DMS53 (cell line): ENCODE results near the gene TRIM56.
"Not testable (repeated sequence)": the region's sequence is repeated elsewhere in the genome, so short reads cannot be mapped to it uniquely, and the experiment has no call there.

Experiments
- DNase-seq: peaks from one replicate; lab custom pipeline; 2025; lab: John Stamatoyannopoulos, UW

TRIM56 gene

DNA sequence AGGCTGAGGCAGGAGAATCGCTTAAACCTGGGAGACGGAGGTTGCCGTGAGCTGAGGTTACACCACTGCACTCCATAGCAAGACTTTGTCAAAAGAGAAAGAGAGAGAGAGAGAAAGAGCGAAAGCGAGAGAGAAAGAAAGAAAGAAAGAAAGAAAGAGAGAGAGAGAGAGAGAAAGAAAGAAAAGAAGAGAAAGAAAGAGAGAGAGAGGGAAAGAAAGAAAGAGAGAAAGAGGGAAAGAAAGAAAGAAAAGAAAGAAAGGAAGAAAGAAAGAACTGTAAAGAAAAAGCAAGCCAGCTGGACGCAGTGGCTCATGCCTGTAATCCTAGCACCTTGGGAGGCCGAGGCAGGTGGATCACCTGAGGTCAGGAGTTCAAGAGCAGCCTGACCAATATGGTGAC is 27.9 kb downstream of the TRIM56 start:
- not testable (repeated sequence) for DNase-seq

DNA sequence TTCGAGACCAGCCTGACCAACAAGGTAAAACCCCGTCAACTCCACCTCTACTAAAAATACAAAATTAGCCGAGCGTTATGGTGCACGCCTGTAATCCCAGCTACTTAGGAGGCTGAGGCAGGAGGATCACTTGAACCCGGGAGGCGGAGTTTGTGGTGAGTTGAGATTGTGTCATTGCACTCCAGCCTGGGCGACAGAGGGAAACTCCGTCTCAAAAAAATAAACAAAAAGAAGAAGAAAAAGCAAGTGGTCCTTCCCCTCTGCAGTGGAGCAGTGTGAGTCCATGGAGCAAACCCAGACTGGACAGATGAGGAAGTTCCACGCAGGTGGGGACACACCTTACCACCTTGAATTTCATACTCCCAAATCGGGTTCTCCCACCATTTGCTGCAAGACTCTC is 28.6 kb downstream of the TRIM56 start:
- no peak for DNase-seq

DNA sequence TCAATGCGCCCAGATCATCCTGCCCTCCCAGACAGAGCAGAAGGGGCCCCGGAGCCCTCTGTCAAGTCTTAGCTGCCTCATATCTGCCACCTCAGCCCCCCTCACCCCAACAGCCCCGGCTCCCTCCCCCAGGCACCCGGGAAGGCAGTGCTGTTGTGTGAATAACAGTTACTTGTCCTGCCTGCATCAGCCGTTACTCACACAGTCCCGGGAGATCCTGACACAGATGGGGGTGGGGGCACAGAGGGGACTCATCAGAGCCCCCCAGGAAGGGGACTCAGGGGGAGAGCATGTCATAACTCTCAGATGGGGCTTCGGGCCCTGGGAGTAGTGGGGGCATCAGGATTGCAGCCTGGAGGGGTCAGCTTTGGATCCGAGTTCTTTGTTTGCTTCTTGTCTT is 29.2 kb downstream of the TRIM56 start:
- no peak for DNase-seq

- DNase-seq, result no peak
Observed at GRCh38 chr7:101115215-101115614, 29.9 kb downstream of the TRIM56 start.

GRCh38 chr7:101116898-101117297 is 31.6 kb downstream of the TRIM56 start:
- DNase-seq, result no peak

DNA sequence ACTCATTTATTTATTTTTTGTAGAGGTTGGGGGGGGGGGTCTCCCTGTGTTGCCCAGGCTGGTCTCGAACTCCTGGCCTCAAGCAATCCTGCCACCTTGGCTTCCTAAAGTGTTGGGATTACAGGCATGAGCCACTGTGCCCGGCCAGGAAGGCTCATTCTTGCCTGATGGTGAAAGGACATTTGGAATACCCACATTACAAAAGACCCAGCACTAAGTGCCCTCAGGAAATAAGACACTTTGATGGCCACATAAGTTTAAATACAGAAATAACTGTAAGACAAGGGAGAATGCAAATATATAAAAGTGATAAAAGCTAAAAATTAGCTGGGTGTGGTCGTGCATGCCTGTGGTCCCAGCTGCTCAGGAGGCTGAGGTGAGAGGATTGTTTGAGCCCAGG is 33.6 kb downstream of the TRIM56 start:
- no peak for DNase-seq

GRCh38 chr7:101119876-101120275 is 34.6 kb downstream of the TRIM56 start:
- DNase-seq, result no peak

- no peak for DNase-seq
Observed at GRCh38 chr7:101120315-101120714, 35.0 kb downstream of the TRIM56 start.

DNA sequence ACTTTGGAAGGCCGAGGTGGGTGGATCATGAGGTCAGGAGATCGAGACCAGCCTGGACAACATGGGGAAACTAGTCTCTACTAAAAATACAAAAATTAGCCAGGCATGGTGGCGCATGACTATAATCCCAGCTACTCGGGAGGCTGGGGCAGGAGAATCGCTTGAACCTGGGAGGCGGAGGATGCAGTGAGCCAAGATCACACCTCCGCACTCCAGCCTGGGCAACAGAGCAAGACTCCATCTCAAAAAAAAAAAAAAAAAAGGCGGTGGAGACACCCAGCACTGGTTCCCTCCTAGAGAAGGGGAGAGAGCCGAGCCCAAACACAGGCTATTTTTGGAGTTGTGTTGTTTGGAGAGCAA is 36.3 kb downstream of the TRIM56 start:
- DNase-seq, result not testable (repeated sequence)

DNA sequence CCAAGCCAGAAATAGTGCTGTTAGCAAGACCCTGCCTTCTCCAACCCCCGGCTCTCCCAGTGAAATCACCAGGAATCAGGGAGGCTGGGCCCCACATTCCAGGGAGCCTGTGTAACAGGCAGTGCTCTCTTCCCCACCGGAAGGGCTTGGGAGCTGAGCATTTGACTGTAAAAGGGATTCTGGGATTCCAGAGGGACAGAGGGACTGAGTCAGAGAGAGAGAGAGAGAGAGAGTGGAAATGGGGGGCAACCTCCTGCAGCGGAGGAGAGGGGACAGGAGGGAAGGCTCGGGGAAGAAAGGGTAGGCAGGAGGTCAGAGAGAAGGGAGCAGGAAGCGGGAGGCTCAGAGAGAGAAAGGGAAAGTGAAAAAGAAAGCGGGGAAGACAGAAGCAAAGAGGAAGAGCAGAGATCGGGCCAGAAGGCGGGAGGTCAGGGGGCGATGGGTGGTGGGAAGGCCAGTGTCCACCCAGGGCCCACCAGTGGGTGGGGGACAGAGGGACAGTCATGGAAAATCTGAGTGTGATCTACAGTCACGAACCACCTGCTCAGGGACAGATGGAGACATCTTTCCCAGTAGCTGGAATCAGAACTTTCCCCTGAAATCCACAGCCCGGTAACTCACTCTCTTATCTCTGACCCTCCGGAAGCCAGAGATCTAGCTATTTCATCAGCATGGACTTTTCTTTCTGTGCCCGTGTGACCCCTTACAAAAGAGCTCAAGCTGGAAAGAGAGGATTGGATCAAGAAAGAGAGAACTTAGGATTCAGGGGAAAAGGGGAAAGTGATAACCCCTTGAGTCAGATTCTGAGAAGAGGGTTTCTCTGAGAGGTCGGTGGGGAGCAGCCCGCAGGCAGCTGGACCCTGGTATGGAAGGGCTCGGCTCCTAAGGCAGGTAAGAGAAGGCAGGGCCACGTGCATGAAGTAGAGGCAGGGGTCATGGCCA is 37.0 kb downstream of the TRIM56 start:
- peak; percentile 61 for DNase-seq

DNA sequence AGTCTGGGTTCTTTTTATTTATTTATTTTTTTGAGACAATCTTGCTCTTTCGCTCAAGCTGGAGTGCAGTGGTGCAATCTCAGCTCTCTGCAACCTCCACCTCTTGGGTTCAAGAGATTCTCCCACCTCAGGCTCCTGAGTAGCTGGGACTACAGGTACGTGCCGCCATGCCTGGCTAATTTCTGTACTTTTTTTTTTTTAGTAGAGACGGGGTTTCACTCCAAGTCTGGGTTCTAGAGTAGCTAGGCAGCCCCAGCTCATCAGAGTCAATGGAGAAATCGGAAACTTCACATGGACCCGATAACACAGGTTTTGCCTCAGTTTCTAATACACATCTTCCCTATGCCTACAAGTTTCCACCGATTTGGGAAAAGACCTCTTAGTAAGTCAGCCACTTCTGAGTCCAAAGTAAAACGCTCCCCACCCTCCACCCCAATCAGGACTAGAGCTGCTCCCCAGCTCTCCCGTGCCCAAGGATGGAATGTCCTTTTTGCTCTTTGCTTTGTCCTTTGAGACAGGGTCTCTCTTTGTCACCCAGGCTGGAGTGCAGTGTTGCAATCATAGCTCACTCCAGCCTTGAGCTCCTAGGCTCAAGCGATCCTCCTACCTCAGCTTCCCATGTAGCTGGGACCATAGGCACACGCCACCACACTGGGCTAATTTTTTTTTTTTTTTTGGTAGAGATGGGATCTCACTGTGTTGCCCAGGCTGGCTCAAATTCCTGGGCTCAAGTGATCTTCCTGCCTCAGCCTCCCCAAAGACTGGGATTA is 37.8 kb downstream of the TRIM56 start:
- DNase-seq, result no peak

DNA sequence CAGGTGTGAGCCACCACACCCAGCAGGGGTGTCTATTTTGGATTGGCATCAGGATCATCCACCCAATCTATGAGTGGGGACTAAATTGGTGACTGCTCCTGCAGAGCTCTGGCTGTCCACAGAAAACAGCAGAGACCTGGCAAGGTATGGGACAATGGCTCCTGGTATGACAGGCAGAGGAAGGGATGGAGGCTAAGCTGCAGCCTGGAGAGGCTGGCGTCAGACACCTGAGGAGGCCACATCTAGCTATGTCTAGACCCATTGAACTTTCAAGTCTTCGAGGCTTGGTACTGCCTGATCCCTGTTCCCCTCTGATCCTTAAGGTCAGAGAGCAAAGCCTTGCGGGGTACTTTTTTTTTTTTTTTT is 38.4 kb downstream of the TRIM56 start:
- DNase-seq, result no peak

GRCh38 chr7:101124376-101125056 is 39.2 kb downstream of the TRIM56 start:
- peak; percentile 91 for DNase-seq

GRCh38 chr7:101125989-101126650 is 40.8 kb downstream of the TRIM56 start:
- no peak for DNase-seq

GRCh38 chr7:101126651-101127459 is 41.6 kb downstream of the TRIM56 start, which contains the start of gene SERPINE1:
Gene SERPINE1 (plus strand): TSS chr7:101127104. CDS start chr7:101128394, 1,290 bp downstream.
- DNase-seq, result peak; percentile 49

- DNase-seq, result no peak
Observed at GRCh38 chr7:101127460-101128039, 42.3 kb downstream of the TRIM56 start.

DNA sequence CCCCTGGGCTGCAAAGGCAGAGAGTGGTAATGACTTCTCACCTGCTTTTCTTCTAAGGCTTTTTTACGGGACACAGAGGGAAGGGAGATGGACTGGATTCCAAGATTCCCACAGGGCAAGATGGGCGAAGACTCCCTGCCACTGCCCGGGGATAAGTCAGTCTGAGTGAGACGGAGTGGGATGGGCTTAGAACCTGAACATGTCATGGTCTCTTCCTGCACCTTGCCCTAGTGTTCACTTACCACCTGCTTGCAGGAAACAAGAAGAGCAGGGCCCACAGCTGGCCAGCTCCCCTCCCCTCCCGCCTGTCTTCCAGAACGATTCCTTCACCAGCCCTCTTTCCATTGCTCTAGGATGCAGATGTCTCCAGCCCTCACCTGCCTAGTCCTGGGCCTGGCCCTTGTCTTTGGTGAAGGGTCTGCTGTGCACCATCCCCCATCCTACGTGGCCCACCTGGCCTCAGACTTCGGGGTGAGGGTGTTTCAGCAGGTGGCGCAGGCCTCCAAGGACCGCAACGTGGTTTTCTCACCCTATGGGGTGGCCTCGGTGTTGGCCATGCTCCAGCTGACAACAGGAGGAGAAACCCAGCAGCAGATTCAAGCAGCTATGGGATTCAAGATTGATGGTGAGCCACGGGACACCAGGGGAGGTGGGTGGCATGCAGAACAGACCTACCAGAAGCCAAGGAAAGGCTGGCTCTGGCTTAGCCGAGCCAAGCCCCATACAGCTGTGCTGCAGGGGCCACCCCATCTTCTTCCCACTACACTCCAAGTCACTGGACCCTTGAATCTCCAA is 43.0 kb downstream of the TRIM56 start:
- DNase-seq, result peak; percentile 31

GRCh38 chr7:101129603-101130117 is 44.4 kb downstream of the TRIM56 start:
- DNase-seq, result no peak
